Stimulated activated CD4-positive, alpha-beta T cell treated with anti-CD3 and anti-CD28 coated beads, Interleukin-1b, Interleukin-23, amount 100 ng/mL, for 24 hours (primary cell): Measurements from ENCODE around the gene MRTFA.
"Not testable (repeated sequence)": the region's sequence is repeated elsewhere in the genome, so short reads cannot be mapped to it uniquely, and the experiment has no call there.

Experiments
- DNase-seq, 4 experiments: peaks; one replicate each; pipeline ENCODE4 v3.0.0-alpha.2; 2020; ENCODE audit warnings: low read depth in 4 of 4, low spot score in 1 of 4

MRTFA gene

GRCh38 chr22:40560551-40560950 is 76.0 kb downstream of the MRTFA start:
- DNase-seq = no peak

- DNase-seq = no peak
Measured at GRCh38 chr22:40557972-40558371, 78.5 kb downstream of the MRTFA start.

- no peak for DNase-seq
Measured at GRCh38 chr22:40556641-40557040, 79.9 kb downstream of the MRTFA start.

GRCh38 chr22:40554023-40554422 is 82.5 kb downstream of the MRTFA start:
- not testable (repeated sequence) for DNase-seq

- DNase-seq = no peak
Measured at GRCh38 chr22:40553014-40553554, 83.4 kb downstream of the MRTFA start.

GRCh38 chr22:40552070-40552469 is 84.4 kb downstream of the MRTFA start:
- no peak for DNase-seq

GRCh38 chr22:40547729-40548143 is 88.8 kb downstream of the MRTFA start:
- DNase-seq = no peak

GRCh38 chr22:40544758-40545157 is 91.8 kb downstream of the MRTFA start:
- no peak for DNase-seq

GRCh38 chr22:40542821-40543540 is 93.5 kb downstream of the MRTFA start:
- DNase-seq = no peak

GRCh38 chr22:40541300-40541699 is 95.2 kb downstream of the MRTFA start:
- no peak for DNase-seq

- DNase-seq = no peak
Measured at GRCh38 chr22:40540265-40540664, 96.3 kb downstream of the MRTFA start.

GRCh38 chr22:40536149-40536548 is 100.4 kb downstream of the MRTFA start:
- DNase-seq = not testable (repeated sequence)

GRCh38 chr22:40535642-40536041 is 100.9 kb downstream of the MRTFA start:
- DNase-seq = no peak

- no peak for DNase-seq
Measured at GRCh38 chr22:40535189-40535512, 101.4 kb downstream of the MRTFA start.

GRCh38 chr22:40534379-40535188 is 101.9 kb downstream of the MRTFA start:
- DNase-seq = no peak

GRCh38 chr22:40533712-40534378 is 102.7 kb downstream of the MRTFA start:
- peak in 2 of 4 experiments; percentile 11 to 28 for DNase-seq

- no peak for DNase-seq
Measured at GRCh38 chr22:40531951-40532900, 104.3 kb downstream of the MRTFA start.

- DNase-seq = not testable (repeated sequence)
Measured at GRCh38 chr22:40530391-40530790, 106.1 kb downstream of the MRTFA start.

GRCh38 chr22:40529821-40530220 is 106.7 kb downstream of the MRTFA start:
- no peak for DNase-seq

- no peak for DNase-seq
Measured at GRCh38 chr22:40526960-40527359, 109.6 kb downstream of the MRTFA start.
